ENCODE results near the gene POLR3E.

DNA sequence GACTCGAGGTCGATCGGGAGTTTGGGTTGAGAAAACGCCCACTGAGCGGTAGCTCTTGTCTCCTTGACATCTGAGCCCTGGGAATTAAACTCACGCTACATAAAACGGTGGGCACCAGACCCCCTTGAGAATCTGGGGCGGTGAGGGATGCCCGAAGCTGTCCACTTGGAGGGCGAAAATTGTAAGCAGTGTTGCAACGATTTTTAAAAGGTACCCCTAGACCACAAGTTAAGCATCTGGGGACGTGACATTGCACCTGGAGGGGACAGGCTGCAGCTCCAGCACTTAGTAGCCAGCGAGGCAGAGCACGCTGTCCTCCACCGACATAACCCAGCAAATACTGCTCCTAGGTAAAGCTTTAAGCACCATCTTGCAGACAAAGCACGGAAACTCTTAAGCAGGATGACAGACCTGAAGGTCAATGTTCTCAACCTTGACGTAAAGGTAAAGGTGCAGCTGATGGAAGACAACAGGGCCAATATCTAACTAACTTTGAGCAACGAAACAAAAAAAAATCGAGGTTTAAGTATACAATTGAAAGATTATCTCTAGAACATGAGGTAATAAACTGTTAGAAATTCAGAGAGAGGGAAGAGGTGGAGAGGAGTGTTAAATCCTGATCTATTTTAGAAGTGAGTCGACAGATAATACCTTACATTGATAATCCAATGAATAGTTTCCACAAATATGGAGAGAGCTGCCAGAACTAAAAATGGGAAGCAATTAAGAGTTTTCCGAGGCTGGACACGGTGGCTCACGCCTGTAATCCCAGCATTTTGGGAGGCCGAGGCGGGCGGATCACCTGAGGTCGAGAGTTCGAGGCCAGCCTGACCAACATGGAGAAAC, 78.1 kb downstream of the POLR3E start:
- TF ChIP-seq, protein P1, sequence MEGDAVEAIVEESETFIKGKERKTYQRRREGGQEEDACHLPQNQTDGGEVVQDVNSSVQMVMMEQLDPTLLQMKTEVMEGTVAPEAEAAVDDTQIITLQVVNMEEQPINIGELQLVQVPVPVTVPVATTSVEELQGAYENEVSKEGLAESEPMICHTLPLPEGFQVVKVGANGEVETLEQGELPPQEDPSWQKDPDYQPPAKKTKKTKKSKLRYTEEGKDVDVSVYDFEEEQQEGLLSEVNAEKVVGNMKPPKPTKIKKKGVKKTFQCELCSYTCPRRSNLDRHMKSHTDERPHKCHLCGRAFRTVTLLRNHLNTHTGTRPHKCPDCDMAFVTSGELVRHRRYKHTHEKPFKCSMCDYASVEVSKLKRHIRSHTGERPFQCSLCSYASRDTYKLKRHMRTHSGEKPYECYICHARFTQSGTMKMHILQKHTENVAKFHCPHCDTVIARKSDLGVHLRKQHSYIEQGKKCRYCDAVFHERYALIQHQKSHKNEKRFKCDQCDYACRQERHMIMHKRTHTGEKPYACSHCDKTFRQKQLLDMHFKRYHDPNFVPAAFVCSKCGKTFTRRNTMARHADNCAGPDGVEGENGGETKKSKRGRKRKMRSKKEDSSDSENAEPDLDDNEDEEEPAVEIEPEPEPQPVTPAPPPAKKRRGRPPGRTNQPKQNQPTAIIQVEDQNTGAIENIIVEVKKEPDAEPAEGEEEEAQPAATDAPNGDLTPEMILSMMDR (IDR thresholded peaks at IDR 0.05): peak in 1 of 6 experiments; percentile 3
- no peak for TF ChIP-seq POLR2A (IDR thresholded peaks at IDR 0.05)
